Endothelial cell of umbilical vein (primary cell): ENCODE data around the gene TCEAL4.

Experiments used
- GATA2 ChIP-seq: IDR thresholded peaks from 2 replicates; pipeline ENCODE4 v1.7.0; 2011; ENCODE audit warnings: low read depth, mild to moderate bottlenecking, moderate library complexity, mixed read lengths, low read length; ENCODE audit not compliant: insufficient read length, insufficient read depth
- POLR2A ChIP-seq: IDR thresholded peaks from 2 replicates; pipeline ENCODE4 v1.6.1; 2012; ENCODE audit warnings: low read depth, mild to moderate bottlenecking, control low read depth, low read length
- POLR2AphosphoS5 ChIP-seq: IDR thresholded peaks from 2 replicates; pipeline ENCODE4 v1.6.1; 2012; ENCODE audit warnings: low read depth, mild to moderate bottlenecking, control low read depth, low read length, moderate library complexity; ENCODE audit not compliant: insufficient read depth
- TF ChIP-seq, protein P1 (sequence below), 2 donors: IDR thresholded peaks; 1 replicate in 1 of 2; 2 replicates in 1 of 2; pipeline ENCODE4 v1.5.1; 2011; ENCODE audit warnings: low read length in 2 of 2, mild to moderate bottlenecking in 2 of 2, moderate library complexity in 2 of 2, control low read depth in 1 of 2, inconsistent platforms in 1 of 2, low read depth in 1 of 2; ENCODE audit not compliant: insufficient read depth in 1 of 2; ENCODE audit errors: extremely low read depth in 1 of 2

- TF ChIP-seq, protein P1, sequence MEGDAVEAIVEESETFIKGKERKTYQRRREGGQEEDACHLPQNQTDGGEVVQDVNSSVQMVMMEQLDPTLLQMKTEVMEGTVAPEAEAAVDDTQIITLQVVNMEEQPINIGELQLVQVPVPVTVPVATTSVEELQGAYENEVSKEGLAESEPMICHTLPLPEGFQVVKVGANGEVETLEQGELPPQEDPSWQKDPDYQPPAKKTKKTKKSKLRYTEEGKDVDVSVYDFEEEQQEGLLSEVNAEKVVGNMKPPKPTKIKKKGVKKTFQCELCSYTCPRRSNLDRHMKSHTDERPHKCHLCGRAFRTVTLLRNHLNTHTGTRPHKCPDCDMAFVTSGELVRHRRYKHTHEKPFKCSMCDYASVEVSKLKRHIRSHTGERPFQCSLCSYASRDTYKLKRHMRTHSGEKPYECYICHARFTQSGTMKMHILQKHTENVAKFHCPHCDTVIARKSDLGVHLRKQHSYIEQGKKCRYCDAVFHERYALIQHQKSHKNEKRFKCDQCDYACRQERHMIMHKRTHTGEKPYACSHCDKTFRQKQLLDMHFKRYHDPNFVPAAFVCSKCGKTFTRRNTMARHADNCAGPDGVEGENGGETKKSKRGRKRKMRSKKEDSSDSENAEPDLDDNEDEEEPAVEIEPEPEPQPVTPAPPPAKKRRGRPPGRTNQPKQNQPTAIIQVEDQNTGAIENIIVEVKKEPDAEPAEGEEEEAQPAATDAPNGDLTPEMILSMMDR (IDR thresholded peaks at IDR 0.05; ENCODE audit: extremely low read depth in 1 of 2, insufficient read depth in 1 of 2, low read depth in 1 of 2, low read length in 2 of 2), result no peak
- TF ChIP-seq POLR2A (no peak), GATA2 (no peak), POLR2AphosphoS5 (no peak)
Measured at GRCh38 chrX:103615781-103616371, 30.6 kb downstream of the TCEAL4 start.
